ENCODE measurements around the gene STK32A.

DNA sequence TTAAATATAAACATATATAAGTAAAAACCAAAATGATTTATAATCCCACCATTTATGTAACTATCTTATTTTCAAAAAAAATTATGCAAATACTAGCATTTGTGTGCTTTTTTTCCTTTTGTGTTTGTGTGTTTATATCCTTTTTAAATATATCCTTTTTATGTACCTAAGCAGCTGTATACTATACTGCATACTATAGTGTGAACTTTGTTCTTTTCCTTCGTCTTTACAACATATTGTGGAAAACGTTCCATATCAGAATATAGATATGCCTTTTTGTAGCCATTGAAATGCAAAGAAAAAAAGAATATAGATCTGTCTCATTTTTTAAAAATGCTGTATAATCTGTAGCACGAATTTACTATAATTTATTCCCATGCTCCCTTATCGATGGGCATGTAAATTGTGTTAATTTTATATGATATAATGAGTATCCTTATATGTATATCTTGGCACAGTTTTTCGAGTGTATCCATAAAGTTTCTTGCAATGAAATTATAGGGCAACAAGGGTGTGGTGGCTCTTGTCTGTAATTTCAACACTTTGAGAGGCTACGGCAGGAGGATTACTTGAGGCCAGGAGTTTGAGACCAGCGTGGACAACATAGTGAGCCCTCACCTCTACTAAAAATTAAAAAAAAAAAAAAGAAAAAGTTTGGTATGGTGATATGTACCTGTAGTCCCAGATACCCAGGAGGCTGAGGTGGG is 83.3 kb downstream of the STK32A start:
- TF ChIP-seq, protein P1, sequence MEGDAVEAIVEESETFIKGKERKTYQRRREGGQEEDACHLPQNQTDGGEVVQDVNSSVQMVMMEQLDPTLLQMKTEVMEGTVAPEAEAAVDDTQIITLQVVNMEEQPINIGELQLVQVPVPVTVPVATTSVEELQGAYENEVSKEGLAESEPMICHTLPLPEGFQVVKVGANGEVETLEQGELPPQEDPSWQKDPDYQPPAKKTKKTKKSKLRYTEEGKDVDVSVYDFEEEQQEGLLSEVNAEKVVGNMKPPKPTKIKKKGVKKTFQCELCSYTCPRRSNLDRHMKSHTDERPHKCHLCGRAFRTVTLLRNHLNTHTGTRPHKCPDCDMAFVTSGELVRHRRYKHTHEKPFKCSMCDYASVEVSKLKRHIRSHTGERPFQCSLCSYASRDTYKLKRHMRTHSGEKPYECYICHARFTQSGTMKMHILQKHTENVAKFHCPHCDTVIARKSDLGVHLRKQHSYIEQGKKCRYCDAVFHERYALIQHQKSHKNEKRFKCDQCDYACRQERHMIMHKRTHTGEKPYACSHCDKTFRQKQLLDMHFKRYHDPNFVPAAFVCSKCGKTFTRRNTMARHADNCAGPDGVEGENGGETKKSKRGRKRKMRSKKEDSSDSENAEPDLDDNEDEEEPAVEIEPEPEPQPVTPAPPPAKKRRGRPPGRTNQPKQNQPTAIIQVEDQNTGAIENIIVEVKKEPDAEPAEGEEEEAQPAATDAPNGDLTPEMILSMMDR (IDR thresholded peaks at IDR 0.05): no peak
- TF ChIP-seq POLR2A (IDR thresholded peaks at IDR 0.05; ENCODE audit: low read depth) (no peak), EP300 (IDR thresholded peaks at IDR 0.05) (no peak), POLR2AphosphoS5 (IDR thresholded peaks at IDR 0.05) (no peak)

Data from esophagus muscularis mucosa (tissue), 4 donors.